DOHH2 (cell line): ENCODE results near the gene ZNF860.

Experiments used
- H3F3A ChIP-seq: fragments of 200-600 bp; sonication (generic), shearing (Covaris generic); 2 replicates; pipeline ENCODE4 v1.6.0; 2016; ENCODE audit warnings: antibody characterized with exemption, mild to moderate bottlenecking; ENCODE audit not compliant: control insufficient read depth, insufficient read depth
- H3K27ac ChIP-seq: fragments of 200-600 bp; sonication (generic); 2 replicates; pipeline ENCODE4 v1.5.1; 2014; ENCODE audit warnings: low read depth, mild to moderate bottlenecking, low read length, moderate library complexity
- H3K27me3 ChIP-seq: fragments of 200-600 bp; sonication (generic); 2 replicates; pipeline ENCODE4 v1.6.1; 2014; ENCODE audit warnings: mild to moderate bottlenecking, low read length, mixed read lengths; ENCODE audit not compliant: control insufficient read depth
- H3K36me3 ChIP-seq: fragments of 200-600 bp; sonication (generic); 2 replicates; pipeline ENCODE4 v1.6.1; 2014; ENCODE audit warnings: mild to moderate bottlenecking, low read length, moderate library complexity, mixed read lengths; ENCODE audit not compliant: control insufficient read depth
- H3K4me1 ChIP-seq: fragments of 200-600 bp; sonication (generic); 2 replicates; pipeline ENCODE4 v1.6.1; 2014; ENCODE audit warnings: mild to moderate bottlenecking, low read length, mixed read lengths; ENCODE audit not compliant: control insufficient read depth
- H3K4me2 ChIP-seq: fragments of 200-600 bp; sonication (generic); 2 replicates; pipeline ENCODE4 v1.6.0; 2014; ENCODE audit warnings: mild to moderate bottlenecking, low read length, moderate library complexity
- H3K4me3 ChIP-seq: fragments of 200-600 bp; sonication (generic); 2 replicates; pipeline ENCODE4 v1.5.1; 2014; ENCODE audit warnings: mild to moderate bottlenecking, low read length, mixed read lengths
- H3K79me2 ChIP-seq: fragments of 200-600 bp; sonication (generic); 2 replicates; pipeline ENCODE4 v1.6.1; 2014; ENCODE audit warnings: mild to moderate bottlenecking, low read length, mixed read lengths; ENCODE audit not compliant: control insufficient read depth
- H3K9me2 ChIP-seq: fragments of 200-600 bp; sonication (generic); replicated peaks from 2 replicates; pipeline ENCODE4 v1.6.1; 2014; ENCODE audit warnings: mild to moderate bottlenecking, low read length, mixed read lengths; ENCODE audit not compliant: control insufficient read depth
- H3K9me3 ChIP-seq: fragments of 200-600 bp; sonication (generic); 2 replicates; pipeline ENCODE4 v1.6.1; 2014; ENCODE audit warnings: antibody characterized with exemption, low read length, mixed read lengths; ENCODE audit not compliant: control insufficient read depth, insufficient read depth
- H4K20me1 ChIP-seq: fragments of 200-600 bp; sonication (generic); 2 replicates; pipeline ENCODE4 v1.6.0; 2014; ENCODE audit warnings: low read depth, mild to moderate bottlenecking, antibody characterized with exemption, low read length, moderate library complexity; ENCODE audit not compliant: control insufficient read depth, insufficient read depth
- CTCF ChIP-seq: fragments of 200-600 bp; sonication (generic); IDR thresholded peaks from one replicate; pipeline ENCODE4 v1.5.1; 2014; ENCODE audit warnings: antibody characterized with exemption, mild to moderate bottlenecking, low read depth, low read length; ENCODE audit not compliant: poor library complexity, severe bottlenecking
- EZH2phosphoT487 ChIP-seq: fragments of 200-600 bp; sonication (generic); IDR thresholded peaks from 2 replicates; pipeline ENCODE4 v1.6.1; 2017; ENCODE audit warnings: borderline replicate concordance, mild to moderate bottlenecking, antibody characterized with exemption, low read length, moderate library complexity, mixed read lengths

ZNF860 gene

DNA sequence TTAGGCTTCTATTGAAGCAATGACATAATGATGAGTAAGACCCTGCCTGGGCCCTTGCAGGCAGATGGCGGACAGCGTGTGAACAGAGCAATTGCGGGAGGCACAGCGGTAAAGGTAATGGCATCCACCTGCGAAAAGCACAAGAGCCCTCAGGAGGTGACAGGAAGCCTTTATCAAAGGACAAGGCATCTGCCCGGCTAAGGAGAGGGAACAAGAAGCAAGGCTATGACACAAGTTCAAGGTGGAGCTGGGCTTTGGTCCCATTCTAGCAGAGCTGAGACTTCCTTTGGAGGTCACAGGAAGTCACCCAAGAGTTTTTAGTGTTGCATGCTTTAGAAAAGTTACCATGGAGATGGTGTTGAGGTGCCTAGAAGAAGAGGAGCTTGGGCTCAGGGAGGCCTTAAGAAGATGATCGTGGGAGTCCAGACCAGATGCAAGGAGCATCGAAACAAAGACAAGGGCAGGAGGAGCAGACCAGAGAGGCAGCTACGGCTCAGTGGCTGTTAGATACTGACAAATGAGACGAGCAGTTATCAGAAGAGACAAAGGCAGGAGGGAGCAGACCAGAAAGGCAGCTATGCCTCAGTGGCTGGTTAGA, 35.0 kb upstream of the ZNF860 start:
- Histone ChIP-seq H3K9me2 (no peaks in the 10 kb centered on the region), H3K27me3 (no peaks in the 10 kb centered on the region), H4K20me1 (no peaks in the 10 kb centered on the region), H3K36me3 (peaks cover 46% of the 10 kb centered on the region), H3K4me1 (peaks cover 99% of the 10 kb centered on the region), H3F3A (peaks cover 60% of the 10 kb centered on the region), H3K27ac (peak overlapping the region; percentile 98), H3K9me3 (peaks cover 4% of the 10 kb centered on the region; the same call in 1 of the 2 replicates), H3K4me3 (peak overlapping the region; percentile 87), H3K79me2 (peaks cover 96% of the 10 kb centered on the region), H3K4me2 (peak overlapping the region; percentile 100)
- TF ChIP-seq CTCF = no peak
- TF ChIP-seq EZH2phosphoT487 = no peak

DNA sequence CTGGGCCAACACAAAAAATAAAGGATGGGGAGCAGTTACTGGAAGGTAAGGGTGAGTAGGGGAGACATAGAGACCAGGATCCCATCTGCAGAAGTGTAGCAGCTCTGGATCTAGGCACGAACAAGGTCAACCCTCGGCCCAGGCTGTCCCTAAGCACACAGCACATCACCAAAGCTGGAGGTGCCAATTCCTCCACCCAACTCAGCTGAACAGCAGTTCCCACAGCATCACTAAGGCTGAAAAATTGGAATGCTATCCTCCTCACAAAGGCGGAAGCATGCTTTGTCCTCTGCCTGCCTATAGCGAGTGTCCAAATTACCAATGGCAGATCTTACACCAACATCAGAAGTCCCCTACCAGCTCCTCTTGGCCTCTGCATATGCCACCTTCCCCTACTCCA, 34.4 kb upstream of the ZNF860 start:
- Histone ChIP-seq H3K79me2 (peaks cover 94% of the 10 kb centered on the region), H3F3A (peaks cover 63% of the 10 kb centered on the region), H4K20me1 (no peaks in the 10 kb centered on the region), H3K9me2 (no peaks in the 10 kb centered on the region), H3K4me1 (peaks cover 98% of the 10 kb centered on the region), H3K27ac (peak overlapping the region; percentile 98), H3K36me3 (peaks cover 46% of the 10 kb centered on the region), H3K27me3 (no peaks in the 10 kb centered on the region), H3K4me3 (peak overlapping the region; percentile 87), H3K9me3 (peaks cover 4% of the 10 kb centered on the region; the same call in 1 of the 2 replicates), H3K4me2 (peak overlapping the region; percentile 100)
- no peak for TF ChIP-seq CTCF

- Histone ChIP-seq H3K4me3 (peak overlapping the region; percentile 87), H3F3A (peaks cover 66% of the 10 kb centered on the region), H3K4me2 (peak overlapping the region; percentile 100), H4K20me1 (no peaks in the 10 kb centered on the region), H3K27ac (peak overlapping the region; percentile 98), H3K4me1 (peaks cover 97% of the 10 kb centered on the region), H3K79me2 (peaks cover 90% of the 10 kb centered on the region), H3K9me3 (peaks cover 4% of the 10 kb centered on the region; the same call in 1 of the 2 replicates), H3K36me3 (peaks cover 43% of the 10 kb centered on the region), H3K27me3 (no peaks in the 10 kb centered on the region), H3K9me2 (no peaks in the 10 kb centered on the region)
- TF ChIP-seq CTCF (no peak), EZH2phosphoT487 (no peak)
Measured at GRCh38 chr3:31947671-31948091, 33.9 kb upstream of the ZNF860 start.
